K562 (cell line): ENCODE results near the gene STPG2. TPM values are rescaled to one million over a fixed set of nuclear protein-coding genes. Genes with fewer than 3 reads are reported as not detected.

ENCODE experiments used
- ATAC-seq: fragments of 200-7000 bp; cut with Tn5 transposase; 3 replicates; pipeline ENCODE4 v1.9.1; 2020; ENCODE audit warnings: moderate library complexity
- BruUV-seq: library from RNA; stranded (reverse); fragments of 400-500 nt; replicated peaks from 2 replicates; lab custom pipeline; 2021; lab: Mats Ljungman, UMichigan
- CTCF ChIA-PET: fragments of 300-600 bp; formaldehyde crosslinking; extraction: SDS; loops from one replicate; lab custom pipeline; 2021; ENCODE audit warnings: low intra/inter-chr PET ratio; lab: Yijun Ruan, JAX
- POLR2A ChIA-PET: fragments of 300-600, 350-650 bp; sonication (Branson Sonifier 250); formaldehyde crosslinking; extraction: SDS; loops from one replicate; lab custom pipeline; 2021; ENCODE audit warnings: antibody characterized with exemption, inconsistent platforms; lab: Yijun Ruan, JAX
- DNase-seq, 4 experiments: peaks; one replicate each; pipeline versions ENCODE4 v3.0.0 to v3.0.0-alpha.2; 2011 to 2018; ENCODE audit warnings: low spot score in 3 of 4, mixed read lengths in 3 of 4; ENCODE audit errors: extremely low read depth in 1 of 4
- FAIRE-seq: peaks from 2 replicates; lab custom pipeline; 2011; peaks lifted over from hg19 to GRCh38; lab: Jason Lieb, UNC
- H2AFZ ChIP-seq: 2 replicates; pipeline ENCODE4 v1.6.0; 2011; ENCODE audit warnings: low read depth, low read length, control low read depth, inconsistent platforms
- H3K27ac ChIP-seq: fragments of 200-600 bp; 3 replicates; pipeline ENCODE4 v1.8.0; 2011; ENCODE audit warnings: low read depth, mild to moderate bottlenecking, control low read depth, inconsistent platforms, low read length, moderate library complexity, mixed read lengths; ENCODE audit errors: extremely low read depth
- H3K27me3 ChIP-seq, 2 experiments: fragments of 300-600 bp in 1 of 2; 2 replicates in 1 of 2; 3 replicates in 1 of 2; pipeline versions ENCODE4 v1.6.0 to v1.8.0; 2011; ENCODE audit warnings: inconsistent platforms in 2 of 2, low read length in 2 of 2, mild to moderate bottlenecking in 1 of 2, mixed read lengths in 1 of 2, moderate library complexity in 1 of 2; ENCODE audit not compliant: control insufficient read depth in 2 of 2, insufficient read depth in 2 of 2
- H3K36me3 ChIP-seq: fragments of 300-600 bp; 3 replicates; pipeline ENCODE4 v1.8.0; 2011; ENCODE audit warnings: mild to moderate bottlenecking, low read length, inconsistent platforms; ENCODE audit not compliant: control insufficient read depth, insufficient read depth
- H3K4me1 ChIP-seq, 2 experiments: fragments of 200-600 bp in 1 of 2; replicated peaks in 1 of 2; 2 replicates in 1 of 2; 3 replicates in 1 of 2; pipeline versions ENCODE4 v1.5.1 to v1.8.0; 2011; ENCODE audit warnings: inconsistent platforms in 2 of 2, low read length in 2 of 2, mild to moderate bottlenecking in 1 of 2, mixed read lengths in 1 of 2, moderate library complexity in 1 of 2; ENCODE audit not compliant: control insufficient read depth in 2 of 2, insufficient read depth in 2 of 2
- H3K4me2 ChIP-seq: 2 replicates; pipeline ENCODE4 v1.6.1; 2011; ENCODE audit warnings: low read length, control low read depth, inconsistent platforms, mixed read lengths; ENCODE audit not compliant: insufficient read depth
- H3K4me3 ChIP-seq: fragments of 200-600 bp; sonication (generic), shearing (Covaris generic); 2 replicates; pipeline ENCODE4 v1.5.1; 2016; ENCODE audit warnings: control low read depth, inconsistent platforms
- H3K79me2 ChIP-seq: fragments of 200-600 bp; 3 replicates; pipeline ENCODE4 v1.8.0; 2011; ENCODE audit warnings: low read length, inconsistent platforms; ENCODE audit not compliant: control insufficient read depth, insufficient read depth
- H3K9ac ChIP-seq, 2 experiments: 2 replicates each; pipeline versions ENCODE4 v1.6.0 to v1.6.1; 2011; ENCODE audit warnings: low read depth in 2 of 2, low read length in 2 of 2, control low read depth in 1 of 2, inconsistent platforms in 1 of 2, mild to moderate bottlenecking in 1 of 2, mixed read lengths in 1 of 2; ENCODE audit not compliant: insufficient read depth in 1 of 2
- H3K9me1 ChIP-seq: one replicate; pipeline ENCODE4 v1.6.0; 2011; ENCODE audit warnings: inconsistent platforms, mild to moderate bottlenecking, low read length, moderate library complexity; ENCODE audit not compliant: control insufficient read depth, insufficient read depth
- H3K9me3 ChIP-seq: replicated peaks from 2 replicates; pipeline ENCODE4 v1.5.1; 2011; ENCODE audit warnings: low read depth, low read length, inconsistent platforms; ENCODE audit not compliant: control insufficient read depth, insufficient read depth
- H4K20me1 ChIP-seq: replicated peaks from 2 replicates; pipeline ENCODE4 v1.6.1; 2011; ENCODE audit warnings: low read length, inconsistent platforms, mixed read lengths; ENCODE audit not compliant: control insufficient read depth, insufficient read depth
- HMGN3 ChIP-seq: IDR thresholded peaks from 2 replicates; pipeline ENCODE4 v1.6.1; 2011; ENCODE audit warnings: borderline replicate concordance, low read depth, mild to moderate bottlenecking, mixed read lengths, low read length; ENCODE audit not compliant: insufficient read length; ENCODE audit errors: extremely low read depth
- KDM4B ChIP-seq, 2 experiments: fragments of 450-650 bp in 1 of 2; sonication (generic) in 1 of 2; IDR thresholded peaks; 2 replicates each; pipeline ENCODE4 v1.6.1; 2016 to 2017; ENCODE audit warnings: borderline replicate concordance in 2 of 2, antibody characterized with exemption in 1 of 2, low read depth in 1 of 2, mild to moderate bottlenecking in 1 of 2
- MEF2A ChIP-seq: IDR thresholded peaks from 2 replicates; pipeline ENCODE4 v1.6.1; 2011; ENCODE audit warnings: low read depth, mild to moderate bottlenecking, low read length, moderate library complexity; ENCODE audit not compliant: control insufficient read depth
- NCOA6 ChIP-seq: fragments of 450-650 bp; IDR thresholded peaks from 2 replicates; pipeline ENCODE4 v1.6.1; 2017; ENCODE audit warnings: mild to moderate bottlenecking
- XRCC3 ChIP-seq: fragments of 450-650 bp; IDR thresholded peaks from 2 replicates; pipeline ENCODE4 v1.6.1; 2017; ENCODE audit warnings: mild to moderate bottlenecking, moderate library complexity
- WGBS: fragments of 100-300 bp; shearing (Covaris generic); methylation state at CpG from one replicate; pipeline ENCODE4 v1.1.6; 2016; ENCODE audit warnings: low coverage, mixed read lengths; ENCODE audit not compliant: insufficient coverage; ENCODE audit errors: missing lambda C conversion rate; 5-methylcytosine and 5-hydroxymethylcytosine counted together
- in situ Hi-C: fragments of 300-500 bp; cut with MboI; formaldehyde crosslinking; loops from 4 replicates; pipeline ENCODE4 v1.15.0; 2018; ENCODE audit warnings: inconsistent platforms, mixed read lengths
- intact Hi-C: fragments of 100-400 bp; cut with micrococcal nuclease; formaldehyde crosslinking; loops from 2 replicates; pipeline ENCODE4 v1.14.2; 2022
- polyA plus RNA-seq, 8 experiments: library from polyadenylated mRNA; depleted of rRNA in 4 of 8; stranded (reverse) in 5 of 8; unstranded in 3 of 8; fragments of >200 nt; fragmentation: Nextera tagmentation in 2 of 8; fragmentation: Illumina TruSeq in 1 of 8; extraction: Ambion mirVana in 2 of 8; extraction: Trizol in 1 of 8; gene quantifications; 2 replicates each; pipeline versions ENCODE4 v1.2.1 to v1.2.3, GENCODE V29; 2011 to 2014; ENCODE audit warnings: inconsistent platforms in 1 of 8, missing spikeins in 1 of 8
- total RNA-seq, 7 experiments: library from RNA; depleted of rRNA in 6 of 7; stranded (reverse); fragments of >200 nt in 6 of 7; fragmentation: Illumina TruSeq in 2 of 7; extraction: Trizol in 2 of 7; gene quantifications; 2 replicates each; pipeline versions ENCODE4 v1.2.1 to v1.2.3, GENCODE V29; 2011 to 2021; ENCODE audit warnings: low replicate concordance in 1 of 7
- TF ChIP-seq, protein P1 (sequence below), 3 experiments: IDR thresholded peaks in 2 of 3; conservative IDR thresholded peaks in 1 of 3; 2 replicates each; pipeline ENCODE4 v1.5.1; 2011 to 2012; ENCODE audit warnings: low read length in 3 of 3, mild to moderate bottlenecking in 3 of 3, control low read depth in 2 of 3, improper control_type of control experiment in 1 of 3, inconsistent platforms in 1 of 3, low read depth in 1 of 3, mixed read lengths in 1 of 3, moderate library complexity in 1 of 3; ENCODE audit not compliant: insufficient read depth in 2 of 3

Gene STPG2
- total and polyA plus RNA-seq, 9 of the 15 experiments (the other 6 are each of a cell fraction or from before 2014, with no cell fraction given) = not detected

DNA sequence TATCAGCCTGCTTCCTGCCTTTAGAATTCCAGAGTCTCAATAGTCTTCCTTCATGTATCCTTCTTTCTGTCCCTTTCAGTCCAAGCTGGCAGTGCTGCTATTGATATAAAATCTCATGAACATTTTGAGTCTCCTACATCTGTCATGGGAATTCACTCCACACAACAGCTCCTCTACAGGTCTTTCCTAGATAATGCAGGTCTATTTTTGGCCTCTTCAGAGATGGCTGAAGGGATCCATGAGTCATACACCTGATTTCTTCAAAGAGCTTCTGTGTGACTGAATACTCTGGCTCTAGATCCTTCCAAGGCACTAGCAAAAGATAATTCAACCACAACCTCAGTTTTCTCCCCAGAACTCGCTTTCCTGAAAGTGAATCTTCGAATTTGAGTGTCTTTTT is 115.4 kb downstream of the STPG2 start:
- H3K4me2 ChIP-seq = no peak overlapping the region
- no peaks in the 10 kb centered on the region for H3K36me3 ChIP-seq
- no peak for FAIRE-seq
- POLR2A ChIA-PET = interaction anchor here (0.6 kb wide), 1 partner anchor 61 kb away, joined by 3 read pairs; no protein-coding TSS in a partner anchor
- H3K27ac ChIP-seq = no peak overlapping the region
- no peaks in the 10 kb centered on the region for H4K20me1 ChIP-seq
- H3K4me3 ChIP-seq = no peak overlapping the region
- H2AFZ ChIP-seq = no peak overlapping the region
- intact Hi-C loops = no loop called here
- TF ChIP-seq, protein P1, sequence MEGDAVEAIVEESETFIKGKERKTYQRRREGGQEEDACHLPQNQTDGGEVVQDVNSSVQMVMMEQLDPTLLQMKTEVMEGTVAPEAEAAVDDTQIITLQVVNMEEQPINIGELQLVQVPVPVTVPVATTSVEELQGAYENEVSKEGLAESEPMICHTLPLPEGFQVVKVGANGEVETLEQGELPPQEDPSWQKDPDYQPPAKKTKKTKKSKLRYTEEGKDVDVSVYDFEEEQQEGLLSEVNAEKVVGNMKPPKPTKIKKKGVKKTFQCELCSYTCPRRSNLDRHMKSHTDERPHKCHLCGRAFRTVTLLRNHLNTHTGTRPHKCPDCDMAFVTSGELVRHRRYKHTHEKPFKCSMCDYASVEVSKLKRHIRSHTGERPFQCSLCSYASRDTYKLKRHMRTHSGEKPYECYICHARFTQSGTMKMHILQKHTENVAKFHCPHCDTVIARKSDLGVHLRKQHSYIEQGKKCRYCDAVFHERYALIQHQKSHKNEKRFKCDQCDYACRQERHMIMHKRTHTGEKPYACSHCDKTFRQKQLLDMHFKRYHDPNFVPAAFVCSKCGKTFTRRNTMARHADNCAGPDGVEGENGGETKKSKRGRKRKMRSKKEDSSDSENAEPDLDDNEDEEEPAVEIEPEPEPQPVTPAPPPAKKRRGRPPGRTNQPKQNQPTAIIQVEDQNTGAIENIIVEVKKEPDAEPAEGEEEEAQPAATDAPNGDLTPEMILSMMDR (IDR thresholded peaks at IDR 0.05 in 2 of 3, conservative IDR thresholded peaks at IDR 0.05 in 1 of 3; ENCODE audit: insufficient read depth in 2 of 3, low read depth in 1 of 3, low read length in 3 of 3) = peak in 1 of 3 experiments; percentile 11; a peak in 1 of 6 replicates
- TF ChIP-seq MEF2A = peak; percentile 29; the same call in 1 of the 2 replicates
- no peak for TF ChIP-seq NCOA6
- TF ChIP-seq, all 486 proteins: peak for 2
- DNase-seq = peak in 1 of 4 experiments; percentile 1
- H3K9me1 ChIP-seq = no peaks in the 10 kb centered on the region
- in situ Hi-C loops = no loop called here
- no peak overlapping the region for H3K9ac ChIP-seq
- ATAC-seq = no peak
- CTCF ChIA-PET = no interaction called here
- no peaks in the 10 kb centered on the region; the same call in 1 of the 2 replicates for H3K9me3 ChIP-seq
- no TSS peak for BruUV-seq
- no peaks in the 10 kb centered on the region for H3K4me1 ChIP-seq
- no peaks in the 10 kb centered on the region for H3K27me3 ChIP-seq
- H3K79me2 ChIP-seq = no peaks in the 10 kb centered on the region
- WGBS = 0% methylated on average over 2 of the region's 2 CpGs

DNA sequence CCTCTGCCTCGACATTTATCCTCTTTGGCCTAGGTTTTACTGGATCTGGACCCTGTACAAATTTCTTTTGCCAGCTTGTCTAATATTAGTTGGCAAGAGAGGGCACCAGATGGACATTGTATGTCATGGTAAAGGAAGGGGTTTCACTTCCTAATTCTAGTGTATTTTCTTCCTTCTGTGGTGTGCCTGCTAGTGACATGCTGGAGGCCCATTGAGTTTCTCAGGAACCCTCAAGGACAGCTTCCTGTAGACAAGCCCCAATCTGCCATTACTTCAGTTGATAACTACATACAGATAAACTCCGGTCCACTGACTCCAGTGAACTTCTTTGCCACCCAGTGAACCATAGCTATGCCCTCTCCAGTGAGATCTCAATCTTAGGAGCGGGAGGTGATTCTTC is 116.9 kb downstream of the STPG2 start:
- CTCF ChIA-PET = no interaction called here
- Histone ChIP-seq H3K4me3 (no peak overlapping the region), H3K4me2 (no peak overlapping the region), H3K9ac (no peak overlapping the region), H3K4me1 (no peaks in the 10 kb centered on the region), H3K9me3 (no peaks in the 10 kb centered on the region; the same call in 1 of the 2 replicates), H3K36me3 (no peaks in the 10 kb centered on the region), H2AFZ (no peak overlapping the region), H3K79me2 (no peaks in the 10 kb centered on the region), H3K27me3 (no peaks in the 10 kb centered on the region), H3K27ac (no peak overlapping the region), H4K20me1 (no peaks in the 10 kb centered on the region), H3K9me1 (no peaks in the 10 kb centered on the region)
- WGBS = 6% methylated on average over 2 of the region's 3 CpGs
- intact Hi-C loops = no loop called here
- FAIRE-seq (no peak), ATAC-seq (no peak), DNase-seq (no peak)
- in situ Hi-C loops = no loop called here
- no TSS peak for BruUV-seq
- POLR2A ChIA-PET = interaction anchor here (0.6 to 0.7 kb wide), 2 partner anchors 210 to 492 kb away, joined by 3 read pairs; no protein-coding TSS in a partner anchor
- no peak for TF ChIP-seq XRCC3
- TF ChIP-seq HMGN3 = no peak
- TF ChIP-seq KDM4B (IDR thresholded peaks at IDR 0.05; ENCODE audit: borderline replicate concordance in 2 of 2, low read depth in 1 of 2) = no peak
